AG09309 (cell line): Measurements from ENCODE around the gene DPM1.

Experiments used
- DNase-seq: peaks from one replicate; pipeline ENCODE4 v3.0.0-alpha.2; 2010; ENCODE audit warnings: low read depth
- H3K4me3 ChIP-seq: 2 replicates; pipeline ENCODE4 v1.5.1; 2011; ENCODE audit warnings: mild to moderate bottlenecking, low read depth, low read length, moderate library complexity; ENCODE audit not compliant: control insufficient read depth
- CTCF ChIP-seq: IDR thresholded peaks from 2 replicates; pipeline ENCODE4 v1.5.1; 2011; ENCODE audit warnings: mild to moderate bottlenecking, low read depth, low read length, inconsistent platforms; ENCODE audit not compliant: insufficient read depth, control insufficient read depth; ENCODE audit errors: missing control alignments

The DPM1 gene

GRCh38 chr20:50969435-50969834 lies 11.1 kb upstream of the DPM1 start:
- no peak overlapping the region for H3K4me3 ChIP-seq
- no peak for TF ChIP-seq CTCF
- no peak for DNase-seq

DNA sequence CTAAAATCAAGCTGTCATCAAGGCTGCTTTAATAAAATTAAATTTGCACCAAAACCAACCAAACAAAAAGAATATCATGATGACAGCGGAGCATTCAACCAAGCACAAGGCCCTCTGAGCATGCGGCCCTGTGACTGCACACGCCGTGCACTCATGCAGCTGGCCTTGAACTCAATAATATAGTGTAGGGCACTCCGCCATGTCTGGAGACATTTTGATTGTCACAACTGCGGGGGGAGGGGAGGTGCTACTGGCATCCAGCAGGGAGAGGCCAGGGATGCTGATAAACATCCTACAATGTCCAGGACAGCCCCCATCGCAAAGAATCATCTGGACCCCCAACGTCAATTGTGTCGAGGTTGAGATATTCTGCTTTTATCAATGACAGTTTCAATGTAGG lies 10.0 kb upstream of the DPM1 start:
- no peak for DNase-seq
- no peak for TF ChIP-seq CTCF
- no peak overlapping the region for H3K4me3 ChIP-seq

DNA sequence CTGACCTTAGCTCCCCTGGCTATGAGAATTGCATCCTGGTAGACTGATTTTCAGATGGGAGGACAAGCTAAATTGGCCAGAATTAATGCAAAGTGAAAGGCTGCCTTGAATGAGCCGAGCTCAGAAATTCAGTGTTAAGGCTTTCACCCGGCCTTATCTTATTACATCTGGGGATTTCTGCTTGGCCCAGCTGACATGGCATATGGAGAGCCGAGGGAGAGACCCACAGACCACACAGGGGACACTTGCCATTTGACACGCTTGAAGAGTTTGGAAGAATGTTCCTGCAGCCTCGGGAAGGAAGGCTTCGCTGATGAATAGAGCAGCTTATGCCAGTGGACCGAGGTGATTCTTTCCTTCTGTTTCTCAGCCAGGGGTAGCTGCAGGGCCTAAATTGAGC lies 9.3 kb upstream of the DPM1 start:
- DNase-seq = no peak
- no peak overlapping the region for H3K4me3 ChIP-seq
- TF ChIP-seq CTCF = no peak

DNA sequence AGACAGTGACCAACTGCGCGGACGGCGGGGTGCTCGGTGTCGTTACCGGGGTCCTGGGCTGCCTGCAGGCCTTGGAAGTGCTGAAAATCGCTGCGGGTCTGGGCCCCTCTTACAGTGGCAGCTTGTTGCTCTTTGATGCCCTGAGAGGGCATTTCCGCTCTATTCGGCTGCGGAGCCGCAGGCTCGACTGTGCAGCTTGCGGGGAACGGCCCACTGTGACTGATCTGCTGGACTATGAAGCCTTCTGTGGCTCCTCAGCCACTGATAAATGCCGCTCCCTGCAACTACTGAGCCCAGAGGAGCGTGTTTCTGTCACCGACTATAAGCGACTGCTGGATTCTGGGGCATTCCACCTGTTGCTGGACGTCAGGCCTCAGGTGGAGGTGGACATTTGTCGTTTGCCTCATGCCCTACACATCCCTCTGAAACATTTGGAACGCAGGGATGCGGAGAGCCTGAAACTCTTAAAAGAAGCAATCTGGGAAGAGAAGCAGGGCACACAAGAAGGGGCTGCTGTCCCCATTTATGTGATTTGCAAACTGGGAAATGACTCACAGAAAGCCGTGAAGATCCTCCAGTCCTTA lies 1.3 kb upstream of the DPM1 start:
- no peak for DNase-seq
- TF ChIP-seq CTCF = no peak
- peak overlapping the region; percentile 89 for H3K4me3 ChIP-seq

DNA sequence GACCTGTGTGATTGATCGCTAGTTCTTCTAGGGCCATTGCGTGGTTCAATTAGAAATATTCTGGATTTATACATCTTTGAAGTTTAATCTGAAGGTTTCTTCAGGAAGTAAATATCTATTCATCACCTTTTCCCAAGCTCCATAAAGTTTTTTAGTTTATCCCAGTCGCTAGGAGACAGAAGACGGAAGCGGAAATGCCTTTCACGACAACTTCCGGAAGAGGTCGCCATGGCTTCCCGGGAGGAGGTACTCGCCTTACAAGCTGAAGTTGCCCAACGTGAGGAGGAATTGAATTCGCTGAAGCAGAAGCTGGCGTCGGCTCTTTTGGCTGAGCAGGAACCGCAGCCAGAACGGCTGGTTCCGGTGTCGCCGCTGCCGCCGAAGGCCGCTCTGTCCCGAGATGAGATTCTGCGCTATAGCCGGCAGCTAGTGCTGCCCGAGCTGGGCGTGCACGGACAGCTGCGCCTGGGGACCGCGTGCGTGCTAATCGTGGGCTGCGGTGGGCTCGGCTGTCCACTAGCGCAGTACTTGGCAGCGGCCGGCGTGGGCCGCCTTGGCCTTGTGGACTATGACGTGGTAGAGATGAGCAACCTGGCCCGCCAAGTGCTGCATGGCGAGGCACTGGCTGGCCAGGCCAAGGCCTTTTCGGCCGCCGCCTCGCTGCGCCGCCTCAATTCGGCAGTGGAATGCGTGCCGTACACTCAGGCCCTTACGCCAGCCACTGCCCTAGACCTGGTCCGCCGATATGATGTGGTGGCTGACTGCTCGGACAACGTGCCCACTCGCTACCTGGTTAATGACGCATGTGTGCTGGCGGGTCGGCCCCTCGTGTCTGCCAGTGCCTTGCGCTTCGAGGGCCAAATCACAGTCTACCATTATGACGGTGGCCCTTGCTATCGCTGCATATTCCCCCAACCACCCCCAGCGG lies 547 bp upstream of the DPM1 start, which contains the start of gene MOCS3:
MOCS3 (plus strand) TSS at position 204 of the 928 bp plus-strand sequence; CDS start at position 229, 25 bp downstream.
- DNase-seq = peak; percentile 78
- peak within 1 kb of the TSS; percentile 89 for H3K4me3 ChIP-seq
- TF ChIP-seq CTCF = no peak

- TF ChIP-seq CTCF = no peak
- no peak for DNase-seq
- H3K4me3 ChIP-seq = peak overlapping the region; percentile 89
These were observed 1.1 kb downstream of the DPM1 start for GRCh38 chr20:50957276-50957675.
